H9 (cell line): Measurements from ENCODE around the gene SMYD1. TPM values are rescaled to one million over a fixed set of nuclear protein-coding genes. Genes with fewer than 3 reads are reported as not detected.

ENCODE experiments used
- DNase-seq: peaks from one replicate; pipeline ENCODE4 v3.0.0-alpha.2; 2017
- H2AFZ ChIP-seq: one replicate; pipeline ENCODE4 v1.6.1; 2013; ENCODE audit warnings: mild to moderate bottlenecking, low read length, control low read depth, moderate library complexity
- H2AK5ac ChIP-seq: 2 replicates; pipeline ENCODE4 v1.6.1; 2013; ENCODE audit warnings: low read length, control low read depth, mixed read lengths; ENCODE audit not compliant: insufficient read length
- H2BK120ac ChIP-seq: one replicate; pipeline ENCODE4 v1.6.1; 2013; ENCODE audit warnings: low read depth, mild to moderate bottlenecking, low read length, control low read depth, inconsistent platforms; ENCODE audit not compliant: poor library complexity, severe bottlenecking
- H2BK12ac ChIP-seq: 2 replicates; pipeline ENCODE4 v1.6.1; 2013; ENCODE audit warnings: low read length, control low read depth, mixed read lengths, low read depth; ENCODE audit not compliant: insufficient read length
- H2BK15ac ChIP-seq: 2 replicates; pipeline ENCODE4 v1.6.1; 2013; ENCODE audit warnings: low read depth, low read length, control low read depth
- H2BK20ac ChIP-seq: one replicate; pipeline ENCODE4 v1.6.1; 2013; ENCODE audit warnings: low read depth, mild to moderate bottlenecking, low read length, control low read depth, inconsistent platforms; ENCODE audit not compliant: poor library complexity, severe bottlenecking
- H2BK5ac ChIP-seq: 2 replicates; pipeline ENCODE4 v1.6.1; 2013; ENCODE audit warnings: low read length, control low read depth, mixed read lengths; ENCODE audit not compliant: insufficient read length
- H3K14ac ChIP-seq: 2 replicates; pipeline ENCODE4 v1.6.1; 2013; ENCODE audit warnings: low read length, control low read depth; ENCODE audit not compliant: insufficient read depth
- H3K18ac ChIP-seq: 2 replicates; pipeline ENCODE4 v1.6.1; 2013; ENCODE audit warnings: low read depth, mild to moderate bottlenecking, mixed read lengths, low read length, control low read depth; ENCODE audit not compliant: insufficient read length
- H3K23ac ChIP-seq: 2 replicates; pipeline ENCODE4 v1.6.1; 2013; ENCODE audit warnings: low read length, control low read depth, mixed read lengths, low read depth; ENCODE audit not compliant: insufficient read length
- H3K23me2 ChIP-seq: 2 replicates; pipeline ENCODE4 v1.6.1; 2013; ENCODE audit warnings: low read depth, mild to moderate bottlenecking, mixed read lengths, low read length, control low read depth; ENCODE audit not compliant: insufficient read length, poor library complexity, severe bottlenecking
- H3K27ac ChIP-seq: 2 replicates; pipeline ENCODE4 v1.5.1; 2013; ENCODE audit warnings: low read length, control low read depth, mixed read lengths, low read depth; ENCODE audit not compliant: insufficient read length
- H3K27me3 ChIP-seq: 2 replicates; pipeline ENCODE4 v1.6.1; 2013; ENCODE audit warnings: low read length, control low read depth, inconsistent platforms; ENCODE audit not compliant: insufficient read depth
- H3K4ac ChIP-seq: 2 replicates; pipeline ENCODE4 v1.6.1; 2013; ENCODE audit warnings: low read depth, mild to moderate bottlenecking, control low read depth, inconsistent platforms, low read length, moderate library complexity
- H3K4me1 ChIP-seq: 2 replicates; pipeline ENCODE4 v1.6.1; 2013; ENCODE audit warnings: low read length, control low read depth, inconsistent platforms; ENCODE audit not compliant: insufficient read depth
- H3K4me2 ChIP-seq: 2 replicates; pipeline ENCODE4 v1.6.1; 2013; ENCODE audit warnings: low read length, control low read depth, mixed read lengths; ENCODE audit not compliant: insufficient read length, insufficient read depth
- H3K56ac ChIP-seq: 2 replicates; pipeline ENCODE4 v1.6.1; 2013; ENCODE audit warnings: low read depth, mild to moderate bottlenecking, mixed read lengths, low read length, control low read depth; ENCODE audit not compliant: insufficient read length
- H3K79me1 ChIP-seq: 2 replicates; pipeline ENCODE4 v1.6.1; 2013; ENCODE audit warnings: low read depth, mild to moderate bottlenecking, moderate library complexity, low read length, control low read depth, inconsistent platforms; ENCODE audit not compliant: insufficient read depth, poor library complexity, severe bottlenecking
- H3K79me2 ChIP-seq: 2 replicates; pipeline ENCODE4 v1.6.1; 2013; ENCODE audit warnings: low read length, control low read depth, inconsistent platforms; ENCODE audit not compliant: insufficient read depth
- H3K9ac ChIP-seq: 2 replicates; pipeline ENCODE4 v1.6.1; 2013; ENCODE audit warnings: low read length, control low read depth, mixed read lengths; ENCODE audit not compliant: insufficient read length; ENCODE audit errors: extremely low read depth
- H3K9me3 ChIP-seq: one replicate; pipeline ENCODE4 v1.6.1; 2013; ENCODE audit warnings: low read depth, low read length, inconsistent platforms; ENCODE audit not compliant: control insufficient read depth
- H3T11ph ChIP-seq: one replicate; pipeline ENCODE4 v1.6.1; 2013; ENCODE audit warnings: mild to moderate bottlenecking, low read length, control low read depth, inconsistent platforms
- H4K20me1 ChIP-seq: one replicate; pipeline ENCODE4 v1.6.1; 2013; ENCODE audit not compliant: control insufficient read depth, insufficient read length, insufficient read depth
- H4K5ac ChIP-seq: 2 replicates; pipeline ENCODE4 v1.6.1; 2013; ENCODE audit warnings: low read depth, mild to moderate bottlenecking, mixed read lengths, low read length, control low read depth; ENCODE audit not compliant: insufficient read length
- H4K8ac ChIP-seq: replicated peaks from 2 replicates; pipeline ENCODE4 v1.6.1; 2013; ENCODE audit warnings: low read length, control low read depth, mixed read lengths, low read depth; ENCODE audit not compliant: insufficient read length
- H4K91ac ChIP-seq: 2 replicates; pipeline ENCODE4 v1.6.1; 2013; ENCODE audit warnings: low read depth, mild to moderate bottlenecking, moderate library complexity, mixed read lengths, low read length, control low read depth; ENCODE audit not compliant: insufficient read length
- H3K27ac Mint-ChIP-seq, 3 experiments: 2 replicates in 2 of 3; 3 replicates in 1 of 3; pipeline ENCODE4 v1.8.0; 2020 to 2021; ENCODE audit warnings: mixed read lengths in 3 of 3, mild to moderate bottlenecking in 1 of 3, moderate library complexity in 1 of 3
- H3K27me3 Mint-ChIP-seq: 2 replicates; pipeline ENCODE4 v1.8.0; 2021; ENCODE audit warnings: low read depth, mild to moderate bottlenecking, moderate library complexity, mixed read lengths
- H3K36me3 Mint-ChIP-seq, 3 experiments: 2 replicates in 2 of 3; 3 replicates in 1 of 3; pipeline ENCODE4 v1.8.0; 2020 to 2021; ENCODE audit warnings: low read depth in 3 of 3, mixed read lengths in 3 of 3; ENCODE audit not compliant: insufficient read depth in 1 of 3
- H3K4me1 Mint-ChIP-seq, 2 experiments: 2 replicates each; pipeline ENCODE4 v1.8.0; 2020; ENCODE audit warnings: mixed read lengths in 2 of 2
- H3K4me3 Mint-ChIP-seq, 2 experiments: 2 replicates in 1 of 2; 3 replicates in 1 of 2; pipeline ENCODE4 v1.8.0; 2020 to 2021; ENCODE audit warnings: mild to moderate bottlenecking in 2 of 2, mixed read lengths in 2 of 2, moderate library complexity in 1 of 2
- H3K9me3 Mint-ChIP-seq, 2 experiments: 2 replicates in 1 of 2; 3 replicates in 1 of 2; pipeline ENCODE4 v1.8.0; 2020; ENCODE audit warnings: mild to moderate bottlenecking in 2 of 2, mixed read lengths in 2 of 2, moderate library complexity in 1 of 2
- total RNA-seq: library from RNA; stranded (reverse); gene quantifications from 2 replicates; pipeline ENCODE4 v1.2.1, GENCODE V29; 2021
- TF ChIP-seq, protein P1 (sequence below): fragments of 200-600 bp; sonication (generic); conservative IDR thresholded peaks from 3 replicates; pipeline ENCODE4 v1.8.0; 2021; ENCODE audit warnings: antibody characterized with exemption, mild to moderate bottlenecking

SMYD1 gene
- total RNA-seq, 1 experiment from 2014 or later, result not detected

GRCh38 chr2:88074150-88074549 is 6.5 kb downstream of the SMYD1 start:
- no peak overlapping the region for H3T11ph ChIP-seq
- no peak overlapping the region for H2AFZ ChIP-seq
- no peaks in the 10 kb centered on the region for H3K79me1 ChIP-seq
- H4K20me1 ChIP-seq, result no peaks in the 10 kb centered on the region
- H3K23ac ChIP-seq, result no peak overlapping the region
- H2BK5ac ChIP-seq, result no peak overlapping the region
- H3K27ac ChIP-seq, result no peak overlapping the region
- no peak overlapping the region for H3K56ac ChIP-seq
- H3K9me3 ChIP-seq, result no peaks in the 10 kb centered on the region
- H3K4me1 Mint-ChIP-seq, result peaks cover 8 to 12% of the 10 kb centered on the region in 2 experiments
- H3K4me2 ChIP-seq, result no peak overlapping the region
- H3K27me3 ChIP-seq, result no peaks in the 10 kb centered on the region
- no peak overlapping the region for H2BK20ac ChIP-seq
- TF ChIP-seq, protein P1, sequence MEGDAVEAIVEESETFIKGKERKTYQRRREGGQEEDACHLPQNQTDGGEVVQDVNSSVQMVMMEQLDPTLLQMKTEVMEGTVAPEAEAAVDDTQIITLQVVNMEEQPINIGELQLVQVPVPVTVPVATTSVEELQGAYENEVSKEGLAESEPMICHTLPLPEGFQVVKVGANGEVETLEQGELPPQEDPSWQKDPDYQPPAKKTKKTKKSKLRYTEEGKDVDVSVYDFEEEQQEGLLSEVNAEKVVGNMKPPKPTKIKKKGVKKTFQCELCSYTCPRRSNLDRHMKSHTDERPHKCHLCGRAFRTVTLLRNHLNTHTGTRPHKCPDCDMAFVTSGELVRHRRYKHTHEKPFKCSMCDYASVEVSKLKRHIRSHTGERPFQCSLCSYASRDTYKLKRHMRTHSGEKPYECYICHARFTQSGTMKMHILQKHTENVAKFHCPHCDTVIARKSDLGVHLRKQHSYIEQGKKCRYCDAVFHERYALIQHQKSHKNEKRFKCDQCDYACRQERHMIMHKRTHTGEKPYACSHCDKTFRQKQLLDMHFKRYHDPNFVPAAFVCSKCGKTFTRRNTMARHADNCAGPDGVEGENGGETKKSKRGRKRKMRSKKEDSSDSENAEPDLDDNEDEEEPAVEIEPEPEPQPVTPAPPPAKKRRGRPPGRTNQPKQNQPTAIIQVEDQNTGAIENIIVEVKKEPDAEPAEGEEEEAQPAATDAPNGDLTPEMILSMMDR, result no peak
- H3K36me3 Mint-ChIP-seq, result no peaks in the 10 kb centered on the region
- H4K91ac ChIP-seq, result no peak overlapping the region
- no peak overlapping the region for H4K5ac ChIP-seq
- no peak overlapping the region for H4K8ac ChIP-seq
- no peaks in the 10 kb centered on the region for H3K23me2 ChIP-seq
- DNase-seq, result no peak
- H3K18ac ChIP-seq, result no peak overlapping the region
- no peaks in the 10 kb centered on the region for H3K79me2 ChIP-seq
- no peak overlapping the region for H2BK120ac ChIP-seq
- no peaks in the 10 kb centered on the region for H3K4me1 ChIP-seq
- no peak overlapping the region for H3K9ac ChIP-seq
- H2BK12ac ChIP-seq, result no peak overlapping the region
- H2AK5ac ChIP-seq, result no peak overlapping the region
- no peak overlapping the region for H3K4me3 Mint-ChIP-seq
- H2BK15ac ChIP-seq, result no peak overlapping the region
- no peak overlapping the region; a peak in 1 of 7 replicates for H3K27ac Mint-ChIP-seq
- H3K27me3 Mint-ChIP-seq, result no peaks in the 10 kb centered on the region; the same call in 1 of the 2 replicates
- no peak overlapping the region for H3K4ac ChIP-seq
- peaks cover 6 to 9% of the 10 kb centered on the region in 2 experiments; a peak in 3 of 5 replicates for H3K9me3 Mint-ChIP-seq
- H3K14ac ChIP-seq, result no peak overlapping the region
